Spleen (tissue), 13 donors: ENCODE results near the gene GOLGA6L9. TPM values are rescaled to one million over a fixed set of nuclear protein-coding genes. Genes with fewer than 3 reads are reported as not detected.
"Not testable (repeated sequence)": the region's sequence is repeated elsewhere in the genome, so short reads cannot be mapped to it uniquely, and the experiment has no call there.

Source experiments
- DNase-seq: peaks from one replicate; pipeline ENCODE4 v3.0.0-alpha.2; 2020
- H3K27ac ChIP-seq, 8 donors: fragments of 200-600 bp; sonication (generic) in 7 of 8; 1 replicate in 4 of 8; 2 replicates in 4 of 8; pipeline versions ENCODE4 v1.5.0 to v1.8.0; 2016 to 2021; ENCODE audit warnings: inconsistent platforms in 4 of 8, mild to moderate bottlenecking in 4 of 8, moderate library complexity in 1 of 8
- H3K27me3 ChIP-seq, 7 donors: fragments of 200-600 bp; sonication (generic) in 6 of 7; replicated peaks in 1 of 7; 1 replicate in 4 of 7; 2 replicates in 3 of 7; pipeline versions ENCODE4 v1.5.0 to v1.8.0; 2016 to 2021; ENCODE audit warnings: inconsistent platforms in 3 of 7, mild to moderate bottlenecking in 1 of 7
- H3K36me3 ChIP-seq, 6 donors: fragments of 200-600 bp; sonication (generic) in 5 of 6; 1 replicate in 4 of 6; 2 replicates in 2 of 6; pipeline versions ENCODE4 v1.5.0 to v1.8.0; 2016 to 2021; ENCODE audit warnings: inconsistent platforms in 2 of 6
- H3K4me1 ChIP-seq, 6 donors: fragments of 200-600 bp; sonication (generic) in 5 of 6; 1 replicate in 3 of 6; 2 replicates in 3 of 6; pipeline versions ENCODE4 v1.5.0 to v1.8.0; 2016 to 2021; ENCODE audit warnings: inconsistent platforms in 3 of 6
- H3K4me3 ChIP-seq, 8 donors: fragments of 200-600 bp; sonication (generic) in 7 of 8; 1 replicate in 4 of 8; 2 replicates in 4 of 8; pipeline versions ENCODE4 v1.5.0 to v1.8.0; 2016 to 2021; ENCODE audit warnings: inconsistent platforms in 4 of 8, mild to moderate bottlenecking in 4 of 8, moderate library complexity in 2 of 8
- H3K9me3 ChIP-seq, 8 donors: fragments of 200-600 bp; sonication (generic) in 7 of 8; 1 replicate in 4 of 8; 2 replicates in 4 of 8; pipeline versions ENCODE4 v1.5.0 to v1.8.0; 2016 to 2021; ENCODE audit warnings: inconsistent platforms in 4 of 8
- POLR2A ChIP-seq, 3 donors: fragments of 450-650 bp; IDR thresholded peaks; one replicate each; pipeline ENCODE4 v1.5.1; 2017; ENCODE audit warnings: antibody characterized with exemption in 3 of 3, mild to moderate bottlenecking in 1 of 3
- POLR2AphosphoS5 ChIP-seq, 3 donors: sonication (generic); formaldehyde crosslinking; IDR thresholded peaks; one replicate each; pipeline ENCODE4 v1.5.1; 2017; ENCODE audit warnings: antibody characterized with exemption in 3 of 3
- WGBS, 5 donors: extraction: QIAGEN DNeasy Blood & Tissue Kit in 3 of 5; methylation state at CpG; one replicate each; pipeline versions ENCODE4 v1.1.5 to v1.1.7; 2013 to 2018; 5-methylcytosine and 5-hydroxymethylcytosine counted together
- intact Hi-C: fragments of 100-400 bp; cut with DNase I; formaldehyde crosslinking; loops from one replicate; pipeline ENCODE4 v1.15.0; 2023; ENCODE audit warnings: low total_unique reads
- long read RNA-seq, 2 donors: transcript quantifications; one replicate each; lab custom pipeline, GENCODE V29; 2026
- polyA plus RNA-seq, 3 donors: library from polyadenylated mRNA; stranded (reverse); fragments of 200-250 nt; gene quantifications; one replicate each; pipeline ENCODE4 v1.2.1, GENCODE V29; 2013
- total RNA-seq, 7 donors: library from RNA; depleted of rRNA in 3 of 7; stranded (reverse); fragments of >200 nt in 3 of 7; fragmentation: NEBNext Ultra II Directional in 4 of 7; extraction: Animal tissue kit (Norgen Biotek cat#: 25700) in 4 of 7; gene quantifications; one replicate each; pipeline versions ENCODE4 v1.1.0 to v1.2.1, GENCODE V29; 2016 to 2021
- TF ChIP-seq, protein P1 (sequence below), 11 experiments: fragments of 200-600 bp in 7 of 11; fragments of 450-650 bp in 4 of 11; sonication (generic) in 4 of 11; IDR thresholded peaks in 8 of 11; conservative IDR thresholded peaks in 3 of 11; 1 replicate in 7 of 11; 2 replicates in 4 of 11; pipeline versions ENCODE4 v1.4.0 to v1.8.0; 2016 to 2021; ENCODE audit warnings: antibody characterized with exemption in 11 of 11, inconsistent platforms in 4 of 11, mild to moderate bottlenecking in 1 of 11
- donor health status: healthy with polysubstance abuse.
- donor health status: DM: no; HTN: no; CAD: no; lungs with moderate emphysema.
- donor health status: DM: no; HTN: no; CAD: no.
- donor health status: Bipolar disorder and iron deficiency.
- donor health status: healthy.
- donor health status: DM: no; HTN: no; CAD: no.
- donor health status: DM: yes; HTN: yes; CAD: no.

Gene GOLGA6L9, protein sequence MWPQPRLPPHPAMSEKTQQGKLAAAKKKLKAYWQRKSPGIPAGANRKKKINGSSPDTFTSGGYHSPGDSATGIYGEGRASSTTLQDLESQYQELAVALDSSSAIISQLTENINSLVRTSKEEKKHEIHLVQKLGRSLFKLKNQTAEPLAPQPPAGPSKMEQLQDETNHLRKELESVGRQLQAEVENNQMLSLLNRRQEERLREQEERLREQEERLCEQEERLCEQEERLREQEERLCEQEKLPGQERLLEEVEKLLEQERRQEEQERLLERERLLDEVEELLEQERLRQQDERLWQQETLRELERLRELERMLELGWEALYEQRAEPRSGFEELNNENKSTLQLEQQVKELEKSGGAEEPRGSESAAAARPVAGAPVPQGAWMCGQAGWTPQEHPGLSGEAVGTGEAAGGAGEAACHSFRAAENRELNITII
- total RNA-seq (1 to 10 TPM; 2.6 to 8.2 (median 3.5) TPM), polyA plus RNA-seq (1 to 10 TPM; 3.5 to 7.8 (median 4.6) TPM)
- long read RNA-seq, donor 1 = 0 reads
- long read RNA-seq, donor 2 = 0 reads

DNA sequence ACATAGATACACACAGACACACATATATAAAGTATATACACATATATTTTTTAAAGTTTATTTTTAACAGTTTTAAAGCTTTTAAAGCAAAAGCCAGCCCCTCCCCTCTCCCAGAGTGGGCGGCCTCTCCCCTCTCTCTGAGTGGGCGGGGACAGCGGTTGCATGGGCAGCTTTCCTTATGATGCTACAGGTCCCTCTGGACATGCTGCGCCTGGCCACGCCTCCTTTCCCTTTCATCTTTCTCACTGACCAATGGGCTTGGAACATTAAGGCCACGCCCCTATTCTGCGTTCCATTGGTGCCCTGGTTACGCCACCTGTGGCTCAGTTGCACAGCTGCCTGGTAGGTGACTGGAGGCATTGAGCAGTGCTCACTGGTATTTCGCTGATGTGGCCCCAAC is at the start of gene GOLGA6L9:
TSS of gene GOLGA6L9 (plus strand) at position 124 of the 400 bp plus-strand sequence. CDS start at position 388, 264 bp downstream.
- intact Hi-C loops, H3K4me3 ChIP-seq, H3K9me3 ChIP-seq, H3K36me3 ChIP-seq, H3K27ac ChIP-seq, H3K4me1 ChIP-seq, H3K27me3 ChIP-seq, DNase-seq: not testable (repeated sequence)
- WGBS, 5 donors = 92 to 97% (median 94%) methylated on average over 6 to 8 of the region's 9 CpGs

DNA sequence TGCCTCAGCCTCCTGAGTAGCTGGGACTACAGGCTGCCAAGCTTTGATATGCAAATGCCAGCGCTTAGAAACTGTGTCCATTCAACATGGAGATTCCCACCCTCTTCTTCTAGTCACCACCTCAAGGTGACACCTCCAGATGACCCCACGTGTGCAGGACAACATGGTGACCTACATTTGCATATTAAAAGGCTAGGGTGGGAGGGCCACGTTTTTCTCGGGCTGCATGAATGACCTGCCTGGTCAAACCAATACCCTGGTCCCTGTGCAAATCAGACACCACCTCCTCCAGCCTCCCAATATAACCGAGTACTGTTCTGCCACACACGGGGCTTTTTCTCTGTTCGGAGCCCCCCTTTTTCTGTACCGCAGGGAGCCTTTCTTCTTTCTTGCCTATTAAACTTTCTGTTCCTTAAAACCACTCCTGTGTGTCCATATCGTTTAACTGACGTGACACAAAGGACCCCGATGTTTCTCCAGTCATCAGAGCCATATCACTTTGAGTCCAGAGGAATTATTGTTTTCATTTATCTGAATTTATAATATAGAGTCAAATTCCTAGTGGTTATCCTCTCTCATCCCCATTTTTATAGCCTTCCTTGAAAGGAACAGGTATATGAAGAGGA is 48.2 kb upstream of the GOLGA6L9 start:
- H3K4me3 ChIP-seq, DNase-seq, H3K27me3 ChIP-seq, intact Hi-C loops, H3K9me3 ChIP-seq, H3K4me1 ChIP-seq, H3K36me3 ChIP-seq, H3K27ac ChIP-seq: not testable (repeated sequence)
- 62 to 78% (median 69%) methylated on average over 9 to 11 of the region's 11 CpGs for WGBS, 5 donors

DNA sequence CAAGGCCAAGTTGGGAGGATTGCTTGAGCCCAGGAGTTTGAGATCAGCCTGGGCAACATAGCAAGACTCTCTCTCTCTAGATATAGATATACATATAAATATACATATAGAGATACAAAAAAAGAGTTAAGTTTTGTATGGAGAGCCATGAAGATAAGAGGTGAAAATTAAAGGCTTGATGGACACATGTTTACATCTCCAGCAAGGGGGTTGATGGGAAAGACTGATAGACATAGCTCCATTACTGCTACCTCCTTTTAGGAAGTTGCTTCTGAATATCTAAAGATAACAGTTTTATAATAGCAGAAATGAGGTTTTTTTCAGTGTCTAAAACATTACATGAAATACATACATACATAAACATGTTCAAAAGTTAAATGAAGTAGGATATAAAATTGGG is 42.4 kb upstream of the GOLGA6L9 start:
- H3K36me3 ChIP-seq, intact Hi-C loops, H3K27me3 ChIP-seq, H3K4me1 ChIP-seq, H3K9me3 ChIP-seq, H3K4me3 ChIP-seq, H3K27ac ChIP-seq, DNase-seq: not testable (repeated sequence)

DNA sequence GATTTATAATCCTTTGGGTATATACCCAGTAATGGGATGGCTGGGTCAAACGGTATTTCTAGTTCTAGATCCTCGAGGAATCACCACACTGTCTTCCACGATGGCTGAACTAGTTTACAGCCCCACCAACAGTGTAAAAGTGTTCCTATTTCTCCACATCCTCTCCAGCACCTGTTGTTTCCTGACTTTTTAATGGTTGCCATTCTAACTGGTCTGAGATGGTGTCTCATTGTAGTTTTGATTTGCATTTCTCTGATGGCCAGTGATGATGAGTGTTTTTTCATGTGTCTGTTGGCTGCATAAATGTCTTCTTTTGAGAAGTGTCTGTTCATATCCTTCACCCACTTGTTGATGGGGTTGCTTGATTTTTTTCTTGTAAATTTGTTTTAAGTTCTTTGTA is 39.5 kb upstream of the GOLGA6L9 start:
- WGBS, 5 donors = 77 to 95% (median 88%) methylated on average over 3 of the region's 3 CpGs

DNA sequence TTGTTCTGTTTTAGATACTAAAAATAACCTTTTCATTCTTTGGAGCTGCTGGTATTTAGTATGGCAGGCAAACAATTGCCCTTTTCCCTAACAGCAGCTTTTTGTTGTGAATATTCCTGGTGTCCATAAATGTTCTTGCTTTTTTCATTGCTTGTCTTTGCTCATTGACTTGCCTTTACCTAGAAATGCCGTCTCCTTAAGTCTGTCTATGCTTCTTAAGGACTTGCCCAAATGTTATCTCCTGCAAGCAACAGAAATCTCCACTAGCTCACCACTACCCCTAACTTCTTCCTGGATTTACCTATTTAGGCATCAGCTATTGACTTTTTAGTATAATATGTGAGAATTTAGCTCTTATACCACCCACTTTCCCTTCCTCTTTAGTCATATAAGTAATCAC is 37.5 kb upstream of the GOLGA6L9 start:
- intact Hi-C loops, H3K27me3 ChIP-seq, H3K27ac ChIP-seq, H3K36me3 ChIP-seq, H3K4me3 ChIP-seq, H3K9me3 ChIP-seq, H3K4me1 ChIP-seq, DNase-seq: not testable (repeated sequence)
- WGBS, 5 donors = 93 to 100% (median 98%) methylated on average over 1 of the region's 1 CpG

More for the DNA sequence above, 39.5 kb upstream of the GOLGA6L9 start:
- H3K4me1 ChIP-seq, H3K9me3 ChIP-seq, H3K4me3 ChIP-seq, DNase-seq, H3K36me3 ChIP-seq, H3K27ac ChIP-seq, intact Hi-C loops, H3K27me3 ChIP-seq: not testable (repeated sequence)

DNA sequence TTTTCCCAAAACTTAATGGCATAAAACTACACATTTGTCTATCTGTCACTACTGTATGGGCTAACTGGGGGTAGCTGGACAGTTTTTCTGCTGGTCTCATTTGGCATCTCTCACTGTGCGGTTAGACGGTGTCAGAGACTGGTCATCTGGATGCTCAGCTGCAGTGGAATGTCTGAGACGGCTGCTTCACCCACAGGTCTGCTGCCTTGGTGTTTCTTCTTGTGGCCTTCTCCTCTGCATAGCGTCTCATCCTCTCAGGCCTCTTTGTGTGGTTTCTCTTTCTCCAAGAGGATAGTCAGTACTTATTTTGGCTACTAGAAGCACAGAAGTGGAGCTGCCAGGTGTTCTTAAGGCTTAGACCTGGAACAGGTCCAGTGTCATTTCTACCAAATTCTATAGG is 35.9 kb upstream of the GOLGA6L9 start:
- Histone ChIP-seq H3K4me1 (no peaks in the 10 kb centered on the region), H3K27ac (no peak overlapping the region), H3K27me3 (no peaks in the 10 kb centered on the region), H3K4me3 (no peak overlapping the region), H3K36me3 (no peaks in the 10 kb centered on the region), H3K9me3 (no peaks in the 10 kb centered on the region)
- intact Hi-C loops = no loop called here
- 90 to 100% (median 93%) methylated on average over 4 of the region's 4 CpGs for WGBS, 5 donors
- no peak for DNase-seq
- TF ChIP-seq, protein P1, sequence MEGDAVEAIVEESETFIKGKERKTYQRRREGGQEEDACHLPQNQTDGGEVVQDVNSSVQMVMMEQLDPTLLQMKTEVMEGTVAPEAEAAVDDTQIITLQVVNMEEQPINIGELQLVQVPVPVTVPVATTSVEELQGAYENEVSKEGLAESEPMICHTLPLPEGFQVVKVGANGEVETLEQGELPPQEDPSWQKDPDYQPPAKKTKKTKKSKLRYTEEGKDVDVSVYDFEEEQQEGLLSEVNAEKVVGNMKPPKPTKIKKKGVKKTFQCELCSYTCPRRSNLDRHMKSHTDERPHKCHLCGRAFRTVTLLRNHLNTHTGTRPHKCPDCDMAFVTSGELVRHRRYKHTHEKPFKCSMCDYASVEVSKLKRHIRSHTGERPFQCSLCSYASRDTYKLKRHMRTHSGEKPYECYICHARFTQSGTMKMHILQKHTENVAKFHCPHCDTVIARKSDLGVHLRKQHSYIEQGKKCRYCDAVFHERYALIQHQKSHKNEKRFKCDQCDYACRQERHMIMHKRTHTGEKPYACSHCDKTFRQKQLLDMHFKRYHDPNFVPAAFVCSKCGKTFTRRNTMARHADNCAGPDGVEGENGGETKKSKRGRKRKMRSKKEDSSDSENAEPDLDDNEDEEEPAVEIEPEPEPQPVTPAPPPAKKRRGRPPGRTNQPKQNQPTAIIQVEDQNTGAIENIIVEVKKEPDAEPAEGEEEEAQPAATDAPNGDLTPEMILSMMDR (IDR thresholded peaks at IDR 0.05 in 8 of 11, conservative IDR thresholded peaks at IDR 0.05 in 3 of 11) = no peak
- TF ChIP-seq POLR2AphosphoS5 (IDR thresholded peaks at IDR 0.05) = no peak
- no peak for TF ChIP-seq POLR2A (IDR thresholded peaks at IDR 0.05)

DNA sequence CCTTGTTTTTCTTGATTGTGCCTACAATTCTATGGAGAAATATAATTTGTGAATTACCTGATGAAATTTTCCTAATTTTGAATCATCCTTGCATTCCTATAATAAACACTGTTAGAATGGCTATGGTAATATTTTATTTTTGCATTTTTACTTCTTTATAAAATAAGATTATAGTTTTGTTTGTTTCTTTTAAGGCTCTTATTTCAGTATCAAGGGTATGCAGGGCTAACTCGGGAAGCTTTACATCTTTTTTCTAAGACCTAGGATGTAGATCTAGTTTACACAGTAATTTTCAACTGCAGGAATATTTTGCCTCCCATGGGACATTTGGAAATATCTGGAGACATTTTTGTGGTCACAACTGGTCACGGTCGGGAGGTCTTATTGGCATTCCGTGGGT is 33.8 kb upstream of the GOLGA6L9 start:
- DNase-seq, H3K27me3 ChIP-seq, intact Hi-C loops, H3K27ac ChIP-seq, H3K36me3 ChIP-seq, H3K9me3 ChIP-seq, H3K4me1 ChIP-seq, H3K4me3 ChIP-seq: not testable (repeated sequence)
- WGBS, 5 donors = 74 to 100% (median 88%) methylated on average over 1 to 4 of the region's 4 CpGs
